Inferior parietal cortex (tissue), 1 donor: ENCODE measurements around the gene PGK1.
A peak's percentile ranks its signal among the peaks of the same experiment; 100 is the strongest.
"Not testable (repeated sequence)": the region's sequence is repeated elsewhere in the genome, so short reads cannot be mapped to it uniquely, and the experiment has no call there.

Experiments
- DNase-seq: peaks from one replicate; pipeline ENCODE4 v3.0.0-alpha.2; 2016; ENCODE audit errors: extremely low spot score

Gene PGK1

GRCh38 chrX:78116365-78116764 is 12.3 kb downstream of the PGK1 start:
- DNase-seq = no peak

- DNase-seq = no peak
Measured at GRCh38 chrX:78116766-78117165, 12.7 kb downstream of the PGK1 start.

- no peak for DNase-seq
Measured at GRCh38 chrX:78118628-78119027, 14.6 kb downstream of the PGK1 start.

GRCh38 chrX:78119521-78120227 is 15.6 kb downstream of the PGK1 start:
- no peak for DNase-seq

- DNase-seq = no peak
Measured at GRCh38 chrX:78123190-78123589, 19.1 kb downstream of the PGK1 start.

GRCh38 chrX:78124307-78124706 is 20.3 kb downstream of the PGK1 start:
- DNase-seq = no peak

- DNase-seq = no peak
Measured at GRCh38 chrX:78125148-78125547, 21.1 kb downstream of the PGK1 start.

GRCh38 chrX:78125781-78126180 is 21.7 kb downstream of the PGK1 start:
- DNase-seq = not testable (repeated sequence)

GRCh38 chrX:78129714-78130113 is 25.7 kb downstream of the PGK1 start:
- no peak for DNase-seq

GRCh38 chrX:78130396-78130795 is 26.3 kb downstream of the PGK1 start:
- no peak for DNase-seq

- no peak for DNase-seq
Measured at GRCh38 chrX:78131117-78131516, 27.1 kb downstream of the PGK1 start.

GRCh38 chrX:78133238-78133960 is 29.4 kb downstream of the PGK1 start:
- DNase-seq = no peak

GRCh38 chrX:78139160-78140123 is 35.4 kb downstream of the PGK1 start, which contains the start of gene TAF9B:
Gene TAF9B (minus strand): TSS chrX:78139650. CDS start chrX:78139611, 39 bp downstream.
- DNase-seq = peak; percentile 78

- DNase-seq = no peak
Measured at GRCh38 chrX:78140206-78140605, 36.2 kb downstream of the PGK1 start.

- DNase-seq = not testable (repeated sequence)
Measured at GRCh38 chrX:78147002-78147540, 43.0 kb downstream of the PGK1 start.

GRCh38 chrX:78157373-78157772 is 53.3 kb downstream of the PGK1 start:
- DNase-seq = not testable (repeated sequence)

- DNase-seq = not testable (repeated sequence)
Measured at GRCh38 chrX:78157846-78158245, 53.8 kb downstream of the PGK1 start.

- not testable (repeated sequence) for DNase-seq
Measured at GRCh38 chrX:78160711-78161110, 56.7 kb downstream of the PGK1 start.

GRCh38 chrX:78163175-78163574 is 59.1 kb downstream of the PGK1 start:
- DNase-seq = not testable (repeated sequence)

- no peak for DNase-seq
Measured at GRCh38 chrX:78165425-78165824, 61.4 kb downstream of the PGK1 start.

GRCh38 chrX:78168065-78168464 is 64.0 kb downstream of the PGK1 start:
- no peak for DNase-seq
